C4-2B (cell line): Measurements from ENCODE around the gene RAP1A.

Source experiments
- H3K27ac ChIP-seq: fragments of 450-650 bp; 2 replicates; pipeline ENCODE4 v1.5.1; 2017
- ZFX ChIP-seq: fragments of 450-650 bp; IDR thresholded peaks from 2 replicates; pipeline ENCODE4 v1.6.1; 2017
- TF ChIP-seq, protein P1 (sequence below): fragments of 450-650 bp; conservative IDR thresholded peaks from 2 replicates; pipeline ENCODE4 v1.5.1; 2017; ENCODE audit warnings: mild to moderate bottlenecking

Gene RAP1A

DNA sequence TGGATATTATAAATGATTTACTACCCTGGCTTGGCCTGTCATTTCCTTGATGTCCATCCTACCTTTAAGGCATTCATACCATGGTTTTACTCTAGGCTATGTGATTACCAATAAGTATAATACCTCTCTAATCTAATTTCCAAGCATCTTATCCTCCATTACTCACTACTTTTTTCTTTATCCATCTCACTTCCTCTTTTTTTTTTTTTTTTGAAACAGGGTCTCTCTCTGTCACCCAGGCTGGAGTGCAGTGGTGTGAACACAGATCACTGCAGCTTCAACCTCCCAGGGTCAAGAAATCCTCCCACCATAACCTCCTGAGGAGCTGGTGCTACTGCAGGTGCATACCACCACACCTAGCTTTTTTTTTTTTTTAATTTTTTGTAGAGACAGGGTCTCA is 79.7 kb downstream of the RAP1A start:
- no peak for TF ChIP-seq ZFX
- TF ChIP-seq, protein P1, sequence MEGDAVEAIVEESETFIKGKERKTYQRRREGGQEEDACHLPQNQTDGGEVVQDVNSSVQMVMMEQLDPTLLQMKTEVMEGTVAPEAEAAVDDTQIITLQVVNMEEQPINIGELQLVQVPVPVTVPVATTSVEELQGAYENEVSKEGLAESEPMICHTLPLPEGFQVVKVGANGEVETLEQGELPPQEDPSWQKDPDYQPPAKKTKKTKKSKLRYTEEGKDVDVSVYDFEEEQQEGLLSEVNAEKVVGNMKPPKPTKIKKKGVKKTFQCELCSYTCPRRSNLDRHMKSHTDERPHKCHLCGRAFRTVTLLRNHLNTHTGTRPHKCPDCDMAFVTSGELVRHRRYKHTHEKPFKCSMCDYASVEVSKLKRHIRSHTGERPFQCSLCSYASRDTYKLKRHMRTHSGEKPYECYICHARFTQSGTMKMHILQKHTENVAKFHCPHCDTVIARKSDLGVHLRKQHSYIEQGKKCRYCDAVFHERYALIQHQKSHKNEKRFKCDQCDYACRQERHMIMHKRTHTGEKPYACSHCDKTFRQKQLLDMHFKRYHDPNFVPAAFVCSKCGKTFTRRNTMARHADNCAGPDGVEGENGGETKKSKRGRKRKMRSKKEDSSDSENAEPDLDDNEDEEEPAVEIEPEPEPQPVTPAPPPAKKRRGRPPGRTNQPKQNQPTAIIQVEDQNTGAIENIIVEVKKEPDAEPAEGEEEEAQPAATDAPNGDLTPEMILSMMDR, result no peak
- H3K27ac ChIP-seq, result no peak overlapping the region

- no peak overlapping the region for H3K27ac ChIP-seq
- no peak for TF ChIP-seq ZFX
- TF ChIP-seq, protein P1, result no peak
These were observed 83.0 kb downstream of the RAP1A start for GRCh38 chr1:111702504-111703050.

DNA sequence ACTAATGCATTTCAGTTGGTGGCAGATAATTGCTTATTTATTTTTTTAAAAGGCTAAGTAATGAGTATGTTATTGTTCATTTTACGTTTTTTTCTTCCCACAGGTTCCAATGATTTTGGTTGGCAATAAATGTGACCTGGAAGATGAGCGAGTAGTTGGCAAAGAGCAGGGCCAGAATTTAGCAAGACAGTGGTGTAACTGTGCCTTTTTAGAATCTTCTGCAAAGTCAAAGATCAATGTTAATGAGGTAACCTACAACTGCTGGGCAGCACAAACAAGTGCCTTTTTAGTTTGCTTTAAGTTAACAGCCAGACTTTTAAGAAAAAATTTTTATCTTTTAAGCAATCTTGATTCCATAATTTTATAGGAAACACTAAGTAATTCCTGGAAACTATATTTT is 84.7 kb downstream of the RAP1A start:
- TF ChIP-seq, protein P1, result no peak
- TF ChIP-seq ZFX, result no peak
- H3K27ac ChIP-seq, result no peak overlapping the region

DNA sequence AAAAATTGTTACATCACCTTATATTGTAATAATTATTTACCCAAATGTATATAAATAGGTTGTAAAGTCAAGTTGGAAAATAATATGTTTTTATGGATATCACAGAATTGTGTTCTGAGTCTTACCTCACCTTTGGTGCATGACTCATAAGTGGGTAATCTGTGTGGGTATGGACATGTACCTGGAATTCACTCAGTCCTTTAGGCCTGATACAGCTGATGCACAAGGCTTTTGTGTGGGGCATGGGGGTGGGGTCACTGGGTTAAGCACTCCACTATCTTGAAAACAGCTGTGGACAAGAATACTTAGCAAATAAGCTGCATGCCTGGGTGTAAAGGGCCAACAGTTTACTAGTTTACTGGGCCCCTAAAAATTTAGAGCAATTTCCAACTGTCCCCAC is 85.2 kb downstream of the RAP1A start:
- TF ChIP-seq ZFX, result no peak
- TF ChIP-seq, protein P1, result no peak
- no peak overlapping the region for H3K27ac ChIP-seq

GRCh38 chr1:111705841-111706240 is 86.3 kb downstream of the RAP1A start:
- TF ChIP-seq, protein P1, result no peak
- no peak for TF ChIP-seq ZFX
- H3K27ac ChIP-seq, result no peak overlapping the region

DNA sequence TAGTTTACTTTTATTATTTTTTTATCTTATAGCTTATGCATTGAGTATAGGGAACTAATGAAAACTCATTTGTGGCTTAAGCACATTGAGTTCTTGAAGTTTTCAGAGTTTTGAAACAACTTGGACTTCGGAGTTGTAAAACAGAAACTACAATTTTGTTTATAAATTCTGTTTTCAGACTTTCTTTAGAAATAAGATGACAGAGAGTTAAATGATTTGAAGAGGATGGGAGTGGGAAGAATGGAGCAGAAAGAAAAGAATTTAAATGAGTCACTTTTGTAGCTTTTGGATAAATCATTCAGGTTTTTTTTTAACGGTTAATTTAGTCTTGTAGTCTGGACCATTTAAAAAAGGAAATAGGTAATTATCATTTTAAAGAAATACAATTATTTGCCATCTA is 87.3 kb downstream of the RAP1A start:
- no peak for TF ChIP-seq ZFX
- H3K27ac ChIP-seq, result no peak overlapping the region

DNA sequence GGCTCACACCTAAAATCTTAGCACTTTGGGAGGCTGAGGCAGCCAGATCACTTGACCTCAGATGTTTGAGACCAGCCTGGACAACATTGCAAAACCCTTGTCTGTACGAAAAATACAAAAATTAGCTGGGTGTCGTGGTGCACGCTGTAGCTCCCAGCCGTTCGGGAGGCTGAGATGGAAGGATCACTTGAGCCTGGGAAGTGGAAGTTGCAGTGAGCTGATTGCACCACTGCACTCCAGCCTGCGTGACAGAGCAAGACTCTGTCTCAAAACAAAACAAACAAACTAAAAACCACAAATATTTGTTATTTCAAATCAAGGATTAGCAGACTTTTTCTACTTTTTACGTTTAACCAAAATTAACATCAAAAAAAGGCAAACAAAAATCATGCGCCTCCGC is 88.3 kb downstream of the RAP1A start:
- no peak for TF ChIP-seq ZFX
- TF ChIP-seq, protein P1, result no peak
- H3K27ac ChIP-seq, result no peak overlapping the region

GRCh38 chr1:111709986-111710385 is 90.4 kb downstream of the RAP1A start:
- H3K27ac ChIP-seq, result no peak overlapping the region
- TF ChIP-seq, protein P1, result no peak
- no peak for TF ChIP-seq ZFX
